IPS-NIHi7 (cell line): Measurements from ENCODE around the gene TAB2.
"Not testable (repeated sequence)": the region's sequence is repeated elsewhere in the genome, so short reads cannot be mapped to it uniquely, and the experiment has no call there.

Experiments
- DNase-seq: peaks from one replicate; pipeline ENCODE4 v3.0.0; 2012; ENCODE audit warnings: mixed read lengths; ENCODE audit errors: extremely low spot score

TAB2 gene

GRCh38 chr6:149333266-149333620 is 15.7 kb downstream of the TAB2 start:
- DNase-seq, result no peak

GRCh38 chr6:149334201-149334600 is 16.7 kb downstream of the TAB2 start:
- no peak for DNase-seq

DNA sequence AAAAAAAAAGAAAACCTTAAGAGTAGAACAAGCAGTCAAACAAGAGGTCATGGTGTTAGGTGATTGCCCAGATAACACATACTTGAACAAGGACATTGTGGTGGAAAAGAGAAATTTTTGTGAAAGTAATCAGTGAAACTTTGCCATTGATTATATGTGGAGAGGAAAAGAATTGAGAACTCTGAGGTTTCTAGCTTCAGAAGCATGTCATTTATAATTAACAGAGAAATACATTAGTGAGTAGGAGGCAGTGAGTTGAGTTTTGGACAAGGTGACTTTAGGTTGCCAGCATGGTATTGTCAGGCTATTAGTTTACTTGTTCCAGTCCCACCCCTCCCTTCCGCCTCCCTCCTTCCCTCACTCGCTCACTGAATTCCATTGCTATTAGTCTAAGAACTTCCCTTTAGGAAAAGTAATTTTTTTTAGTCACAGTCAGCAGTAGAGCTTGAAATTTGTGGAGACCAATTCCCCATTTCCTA is 17.2 kb downstream of the TAB2 start:
- peak; percentile 13 for DNase-seq

DNA sequence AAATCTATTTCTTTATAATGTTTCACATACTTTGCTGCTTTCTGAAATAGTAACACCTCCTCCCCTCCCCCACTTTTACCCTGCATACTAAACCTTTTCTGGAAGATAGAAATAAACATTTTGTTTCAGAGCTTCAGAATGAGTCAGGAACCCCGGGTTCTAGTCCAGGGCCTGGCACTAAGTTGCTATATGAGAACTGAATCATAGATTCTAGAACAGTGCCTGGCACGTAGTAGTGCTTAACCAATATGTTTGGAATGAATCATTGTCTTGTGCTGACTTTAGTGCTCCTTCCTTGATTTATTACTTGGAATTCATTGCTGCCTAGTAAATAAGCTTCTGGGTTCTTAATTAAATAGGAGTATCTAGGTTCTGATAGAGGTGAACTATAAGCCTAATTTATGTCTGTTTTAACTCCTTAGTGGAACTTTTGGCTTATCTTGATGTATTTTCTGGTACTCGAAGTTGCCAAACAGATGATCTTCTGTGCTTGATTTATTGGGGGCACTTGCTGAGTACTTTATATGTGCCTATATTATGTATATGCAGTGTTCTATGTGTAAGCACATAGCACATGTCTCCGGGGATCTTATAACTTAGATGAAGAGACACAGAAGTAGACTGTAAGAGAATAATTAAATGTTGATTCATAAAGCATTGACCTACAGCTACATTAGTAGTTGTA is 18.6 kb downstream of the TAB2 start:
- DNase-seq, result no peak

DNA sequence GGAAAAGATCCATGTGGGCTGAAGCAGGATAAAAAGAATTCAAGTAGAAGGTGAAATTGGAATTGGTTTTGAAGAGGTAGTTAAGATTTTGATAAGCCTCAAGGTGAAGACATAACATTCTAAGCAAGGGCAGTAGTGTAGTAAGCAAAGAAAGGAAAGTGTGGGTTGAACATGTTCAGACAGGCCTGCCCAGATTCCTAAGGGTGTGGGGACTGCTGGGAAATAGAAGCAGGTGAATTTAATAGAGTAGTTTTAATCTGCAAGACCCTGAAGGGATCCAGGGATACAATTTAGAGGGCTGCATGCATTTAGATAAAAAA is 19.1 kb downstream of the TAB2 start:
- no peak for DNase-seq

DNA sequence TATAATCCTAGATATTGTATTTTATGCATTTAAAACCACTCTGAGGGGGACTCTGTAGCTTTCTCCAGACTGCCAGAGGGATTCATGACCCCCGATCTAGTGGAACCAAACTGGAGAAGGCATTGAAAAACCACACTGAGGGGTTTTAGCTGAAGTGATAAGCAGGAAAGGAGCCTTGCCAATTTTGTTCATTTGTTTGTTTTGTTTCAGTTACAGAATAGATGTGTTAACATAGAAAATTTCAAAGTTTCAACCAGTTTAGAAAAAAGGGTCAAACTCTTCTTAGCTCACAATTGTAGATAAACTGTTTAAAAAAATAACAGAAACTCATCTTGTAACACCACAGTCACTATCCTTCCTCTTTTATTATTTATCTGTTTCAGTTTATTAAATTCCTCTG is 19.8 kb downstream of the TAB2 start:
- no peak for DNase-seq

- no peak for DNase-seq
These were observed 22.7 kb downstream of the TAB2 start for GRCh38 chr6:149340200-149340599.

DNA sequence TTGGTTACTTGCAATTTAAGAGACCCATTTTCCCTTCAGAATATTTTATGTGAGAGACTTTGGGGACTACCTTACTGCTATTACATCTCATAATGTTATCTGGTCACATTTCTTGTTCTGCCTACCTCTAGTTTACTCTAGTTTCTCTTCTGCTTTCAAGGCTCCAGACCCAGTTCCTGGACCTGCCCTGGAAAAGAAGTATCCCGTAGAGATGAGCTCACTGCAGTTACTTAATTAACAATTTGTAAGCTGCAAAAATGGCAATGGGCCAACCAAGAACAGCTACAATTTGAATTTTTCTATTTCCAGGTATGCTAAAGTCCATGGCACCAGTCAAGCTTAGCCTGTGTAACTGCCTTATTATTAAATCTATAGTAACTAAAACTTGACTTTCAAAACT is 25.0 kb downstream of the TAB2 start:
- no peak for DNase-seq

- no peak for DNase-seq
These were observed 26.0 kb downstream of the TAB2 start for GRCh38 chr6:149343501-149343900.

DNA sequence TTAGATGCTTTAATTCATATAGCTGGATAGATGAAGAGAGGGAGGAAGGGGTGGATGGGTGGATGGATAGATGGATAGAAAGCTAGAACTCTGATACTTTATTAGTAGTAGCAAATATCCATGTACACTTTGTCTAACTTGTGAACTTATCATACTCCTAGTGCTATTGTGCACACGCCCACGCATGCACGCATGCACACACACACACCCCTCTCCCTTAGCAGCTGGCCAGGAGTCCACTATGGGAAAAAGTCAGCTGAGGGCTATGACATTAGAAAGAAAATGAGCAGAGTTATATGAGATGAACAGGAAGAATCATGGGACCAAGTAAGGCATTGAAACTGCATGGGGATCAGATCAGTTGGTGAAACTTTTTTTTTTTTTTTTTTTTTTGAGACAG is 28.6 kb downstream of the TAB2 start:
- no peak for DNase-seq

DNA sequence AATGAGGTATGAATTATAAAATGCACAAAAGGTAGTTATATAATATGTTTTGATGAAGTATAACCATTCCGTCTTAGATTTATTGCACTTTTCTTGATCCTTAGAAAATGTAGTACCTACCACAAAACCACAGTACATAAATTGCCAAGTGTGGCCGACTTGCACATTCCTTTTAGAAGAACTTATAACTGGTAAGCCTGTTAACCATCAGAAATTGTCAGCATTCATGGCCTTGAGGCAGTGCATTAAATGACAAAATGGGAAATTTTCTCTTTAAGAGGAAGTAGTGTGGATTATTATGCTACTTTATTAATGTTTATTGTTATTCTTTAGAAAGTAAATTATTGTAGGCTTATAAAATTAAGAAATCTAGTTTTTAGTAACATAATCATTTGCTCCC is 29.6 kb downstream of the TAB2 start:
- DNase-seq, result no peak

DNA sequence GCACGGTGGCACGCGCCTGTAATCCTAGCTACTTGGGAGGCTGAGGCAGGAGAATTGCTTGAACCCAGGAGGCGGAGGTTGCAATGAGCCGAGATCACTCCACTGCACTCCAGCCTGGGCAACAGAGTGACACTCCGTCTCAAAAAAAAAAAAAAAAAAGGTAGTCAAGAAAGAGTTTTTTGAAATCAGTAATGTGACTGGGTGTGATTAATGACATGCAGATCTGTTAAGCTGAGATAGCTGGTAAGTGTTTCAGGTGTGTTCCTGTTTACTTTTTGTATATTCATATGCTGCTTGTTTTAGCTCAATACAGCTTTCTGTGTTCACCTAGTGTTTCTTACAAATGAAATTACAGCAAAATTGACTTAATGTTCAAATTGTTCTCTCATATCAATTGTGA is 31.8 kb downstream of the TAB2 start:
- DNase-seq, result not testable (repeated sequence)

GRCh38 chr6:149354009-149354408 is 36.5 kb downstream of the TAB2 start:
- DNase-seq, result no peak

- no peak for DNase-seq
These were observed 38.7 kb downstream of the TAB2 start for GRCh38 chr6:149356081-149356750.

- DNase-seq, result no peak
These were observed 40.4 kb downstream of the TAB2 start for GRCh38 chr6:149357726-149358538.

GRCh38 chr6:149359440-149359839 is 41.9 kb downstream of the TAB2 start:
- no peak for DNase-seq

GRCh38 chr6:149360536-149360935 is 43.0 kb downstream of the TAB2 start:
- no peak for DNase-seq

GRCh38 chr6:149362289-149362688 is 44.8 kb downstream of the TAB2 start:
- no peak for DNase-seq

GRCh38 chr6:149363154-149363553 is 45.6 kb downstream of the TAB2 start:
- no peak for DNase-seq

- no peak for DNase-seq
These were observed 47.0 kb downstream of the TAB2 start for GRCh38 chr6:149364557-149364956.

DNA sequence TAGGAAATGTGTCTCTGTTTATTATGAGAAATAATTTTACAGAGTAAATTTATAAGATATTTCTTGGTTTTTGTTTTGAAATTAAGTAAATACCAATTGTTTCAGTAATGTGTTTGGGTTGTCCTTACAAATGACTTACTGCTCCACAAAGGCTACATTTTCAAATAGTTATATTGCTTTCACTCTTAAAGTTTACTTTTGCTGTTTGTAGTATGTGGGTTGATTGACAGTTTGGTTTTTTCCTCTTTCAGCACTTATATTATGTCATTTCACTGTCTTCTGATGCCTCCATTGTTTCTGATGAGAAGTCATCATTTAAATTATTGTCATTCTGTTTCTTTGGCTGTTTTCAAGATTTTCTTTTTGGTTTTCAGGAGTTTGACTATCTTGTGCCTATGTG is 47.7 kb downstream of the TAB2 start:
- DNase-seq, result no peak

- no peak for DNase-seq
These were observed 48.9 kb downstream of the TAB2 start for GRCh38 chr6:149366267-149366921.
